SU-DHL-6 (cell line): ENCODE measurements around the gene SPAG4.

Source experiments
- H2AFZ ChIP-seq: fragments of 200-600 bp; sonication (generic); 2 replicates; pipeline ENCODE4 v1.6.1; 2014; ENCODE audit warnings: low read depth, mild to moderate bottlenecking, moderate library complexity, mixed read lengths, antibody characterized with exemption, low read length; ENCODE audit not compliant: severe bottlenecking
- H3F3A ChIP-seq: fragments of 200-600 bp; shearing (Covaris generic); 2 replicates; pipeline ENCODE4 v1.6.0; 2016; ENCODE audit warnings: antibody characterized with exemption, mild to moderate bottlenecking; ENCODE audit not compliant: insufficient read depth
- H3K27ac ChIP-seq: fragments of 200-600 bp; sonication (generic); 2 replicates; pipeline ENCODE4 v1.5.1; 2016; ENCODE audit warnings: low read depth, mild to moderate bottlenecking, low read length, moderate library complexity, mixed read lengths
- H3K27me3 ChIP-seq: fragments of 200-600 bp; sonication (generic), shearing (Covaris generic); 2 replicates; pipeline ENCODE4 v1.6.0; 2014; ENCODE audit warnings: mild to moderate bottlenecking, low read length
- H3K36me3 ChIP-seq: fragments of 200-600 bp; sonication (generic); 2 replicates; pipeline ENCODE4 v1.6.1; 2014; ENCODE audit warnings: mild to moderate bottlenecking, low read length, mixed read lengths
- H3K4me2 ChIP-seq: fragments of 300-600, 200-600 bp; shearing (Covaris generic), sonication (generic); 2 replicates; pipeline ENCODE4 v1.6.0; 2014; ENCODE audit warnings: low read length, low read depth, mild to moderate bottlenecking; ENCODE audit not compliant: poor library complexity, severe bottlenecking
- H3K4me3 ChIP-seq: fragments of 200-600 bp; sonication (generic); 2 replicates; pipeline ENCODE4 v1.5.1; 2014; ENCODE audit warnings: antibody characterized with exemption, low read length, mild to moderate bottlenecking, mixed read lengths; ENCODE audit not compliant: insufficient read depth, poor library complexity, severe bottlenecking
- H3K79me2 ChIP-seq: fragments of 200-600 bp; sonication (generic); 2 replicates; pipeline ENCODE4 v1.6.1; 2014; ENCODE audit warnings: mild to moderate bottlenecking, low read length, moderate library complexity; ENCODE audit not compliant: insufficient read depth
- H3K9ac ChIP-seq: fragments of 200-600 bp; sonication (generic); 2 replicates; pipeline ENCODE4 v1.7.0; 2014; ENCODE audit warnings: mild to moderate bottlenecking, low read length
- H3K9me2 ChIP-seq: fragments of 200-600 bp; sonication (generic); replicated peaks from 2 replicates; pipeline ENCODE4 v1.6.1; 2014; ENCODE audit warnings: low read length; ENCODE audit not compliant: insufficient read depth
- H3K9me3 ChIP-seq: fragments of 200-600 bp; sonication (generic); 2 replicates; pipeline ENCODE4 v1.6.1; 2014; ENCODE audit warnings: low read length, mixed read lengths; ENCODE audit not compliant: insufficient read depth
- H4K20me1 ChIP-seq: fragments of 200-600 bp; sonication (generic); 2 replicates; pipeline ENCODE4 v1.6.1; 2014; ENCODE audit warnings: low read depth, mild to moderate bottlenecking, antibody characterized with exemption, low read length, moderate library complexity, mixed read lengths
- CTCF ChIP-seq: fragments of 200-600 bp; sonication (generic); IDR thresholded peaks from one replicate; pipeline ENCODE4 v1.5.1; 2017; ENCODE audit warnings: antibody characterized with exemption, mild to moderate bottlenecking, low read length, moderate library complexity; ENCODE audit not compliant: insufficient read depth, poor library complexity, severe bottlenecking
- EZH2phosphoT487 ChIP-seq: fragments of 200-600 bp; sonication (generic), shearing (Covaris generic); conservative IDR thresholded peaks from 2 replicates; pipeline ENCODE4 v1.6.1; 2018; ENCODE audit warnings: mild to moderate bottlenecking, antibody characterized with exemption, low read length, moderate library complexity, mixed read lengths

SPAG4 gene

GRCh38 chr20:35604449-35604747 is 11.2 kb upstream of the SPAG4 start:
- no peak overlapping the region for H2AFZ ChIP-seq
- H3K27ac ChIP-seq: no peak overlapping the region

GRCh38 chr20:35606127-35606526 is 9.5 kb upstream of the SPAG4 start:
- no peak overlapping the region for H2AFZ ChIP-seq
- H3K36me3 ChIP-seq: no peaks in the 10 kb centered on the region
- no peak overlapping the region for H3K4me3 ChIP-seq
- no peaks in the 10 kb centered on the region for H3F3A ChIP-seq
- no peak for TF ChIP-seq EZH2phosphoT487
- TF ChIP-seq CTCF: no peak
- H3K9ac ChIP-seq: no peak overlapping the region
- H3K9me2 ChIP-seq: no peaks in the 10 kb centered on the region
- no peak overlapping the region for H3K27ac ChIP-seq
- no peaks in the 10 kb centered on the region for H4K20me1 ChIP-seq
- H3K4me2 ChIP-seq: no peak overlapping the region
- H3K79me2 ChIP-seq: no peaks in the 10 kb centered on the region
- no peaks in the 10 kb centered on the region for H3K27me3 ChIP-seq
- H3K9me3 ChIP-seq: no peaks in the 10 kb centered on the region

More at GRCh38 chr20:35604449-35604747, 11.2 kb upstream of the SPAG4 start:
- H3F3A ChIP-seq: no peaks in the 10 kb centered on the region
- H3K9me3 ChIP-seq: no peaks in the 10 kb centered on the region
- H3K4me2 ChIP-seq: no peak overlapping the region
- no peaks in the 10 kb centered on the region for H4K20me1 ChIP-seq
- no peaks in the 10 kb centered on the region for H3K36me3 ChIP-seq
- H3K79me2 ChIP-seq: no peaks in the 10 kb centered on the region
- H3K9ac ChIP-seq: no peak overlapping the region
- no peak for TF ChIP-seq EZH2phosphoT487
- TF ChIP-seq CTCF: peak; percentile 66
- H3K27me3 ChIP-seq: no peaks in the 10 kb centered on the region
- no peak overlapping the region for H3K4me3 ChIP-seq
- no peaks in the 10 kb centered on the region for H3K9me2 ChIP-seq

DNA sequence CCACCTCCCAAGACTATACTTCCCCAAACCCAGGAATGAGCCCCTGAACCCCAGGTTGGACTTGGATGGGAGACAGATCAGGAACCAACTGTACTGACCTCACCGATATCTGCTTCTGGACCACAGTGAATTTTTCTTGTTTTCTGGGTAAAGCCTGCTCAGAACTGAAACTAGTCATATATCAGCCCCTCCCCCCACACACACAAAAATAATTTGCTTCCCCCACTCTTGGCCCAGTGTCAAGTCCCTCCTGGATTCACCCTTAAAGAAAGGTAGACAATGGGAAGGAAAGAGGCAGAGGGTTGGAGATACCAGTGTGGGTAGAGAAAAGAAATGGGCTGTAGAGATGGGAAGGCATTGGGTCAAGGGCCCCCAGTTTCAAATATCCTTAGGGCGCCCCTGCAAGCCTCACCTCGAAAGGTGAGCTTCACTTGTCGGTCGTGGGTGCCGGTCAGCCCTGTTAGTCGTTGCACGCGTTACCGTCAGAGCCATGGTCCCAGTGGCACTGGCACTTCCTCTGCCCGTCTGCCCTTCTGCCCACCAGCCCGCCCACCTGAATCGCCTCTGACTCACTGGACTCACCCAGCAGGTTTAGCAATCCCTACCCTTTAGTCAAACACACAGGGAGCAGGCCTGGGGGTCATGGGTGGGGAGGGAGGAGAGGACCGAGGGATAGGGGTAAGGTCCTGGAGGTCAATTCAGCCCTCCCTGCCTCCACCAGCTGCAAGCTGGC is 8.5 kb upstream of the SPAG4 start:
- no peaks in the 10 kb centered on the region for H3K9me2 ChIP-seq
- TF ChIP-seq EZH2phosphoT487 (no peak), CTCF (no peak)
- no peak overlapping the region for H3K4me2 ChIP-seq

More for the DNA sequence above, 8.5 kb upstream of the SPAG4 start:
- Histone ChIP-seq H3K79me2 (no peaks in the 10 kb centered on the region), H3K9ac (no peak overlapping the region), H3F3A (no peaks in the 10 kb centered on the region), H3K27ac (no peak overlapping the region), H4K20me1 (no peaks in the 10 kb centered on the region), H2AFZ (no peak overlapping the region), H3K4me3 (no peak overlapping the region), H3K27me3 (no peaks in the 10 kb centered on the region), H3K36me3 (no peaks in the 10 kb centered on the region), H3K9me3 (no peaks in the 10 kb centered on the region)
